Measurements from ENCODE around the gene CLIC5.

GRCh38 chr6:45882671-45883070 lies 133.0 kb downstream of the CLIC5 start:
- no peak for TF ChIP-seq CTCF (IDR thresholded peaks at IDR 0.05)
- no peak for TF ChIP-seq POLR2AphosphoS5 (IDR thresholded peaks at IDR 0.05; ENCODE audit: low read depth, low read length)
- TF ChIP-seq REST (IDR thresholded peaks at IDR 0.05; ENCODE audit: insufficient read depth in 1 of 2, low read depth in 2 of 2, low read length in 1 of 2): no peak
- TF ChIP-seq TCF7L2 (IDR thresholded peaks at IDR 0.05; ENCODE audit: low read depth, low read length): no peak
- TF ChIP-seq SIN3A (IDR thresholded peaks at IDR 0.05; ENCODE audit: borderline replicate concordance, insufficient read depth, low read depth, low read length): no peak

All from Panc1 (cell line).